ENCODE results near the gene ACSS3.

Gene ACSS3

DNA sequence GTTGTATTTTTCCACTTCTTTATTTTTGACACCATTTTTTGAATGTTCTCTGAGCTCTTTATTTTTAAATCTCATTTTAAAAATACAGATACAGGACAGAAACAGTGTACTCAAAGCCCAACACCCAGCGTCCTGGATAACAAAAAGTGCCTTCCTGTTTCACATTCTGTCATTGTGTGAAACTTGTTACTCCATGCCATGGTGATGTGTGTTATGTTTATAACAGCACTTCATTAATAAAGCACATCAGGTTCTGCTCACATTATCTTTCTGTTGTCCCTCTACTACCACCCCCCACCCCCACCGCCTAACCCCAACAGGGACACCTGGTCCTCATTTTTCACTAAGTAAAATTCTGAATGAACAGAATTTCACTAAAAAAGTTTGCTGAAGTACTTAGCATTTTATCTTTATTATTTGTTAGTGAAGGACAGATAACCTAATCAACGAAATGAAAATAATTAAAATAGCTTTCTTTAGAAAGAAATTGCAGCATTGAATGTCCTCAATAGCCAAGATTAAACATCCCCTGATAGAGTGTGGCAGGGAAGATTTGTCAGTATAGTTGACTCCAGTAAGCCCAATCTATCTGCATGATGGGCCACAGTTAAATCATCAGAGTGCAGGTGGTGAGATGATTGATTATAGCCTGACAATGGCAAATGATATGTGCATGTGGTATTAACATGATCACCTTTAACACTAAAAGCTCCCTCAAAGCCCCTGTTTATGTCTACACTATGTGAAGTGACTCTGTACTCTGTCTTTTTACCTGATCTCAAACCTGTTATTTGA is 153.9 kb downstream of the ACSS3 start:
- DNase-seq, result no peak

GRCh38 chr12:81245458-81245857 is 167.6 kb downstream of the ACSS3 start:
- no peak for DNase-seq

- no peak for DNase-seq
These were observed 168.2 kb downstream of the ACSS3 start for GRCh38 chr12:81245907-81246570.

DNA sequence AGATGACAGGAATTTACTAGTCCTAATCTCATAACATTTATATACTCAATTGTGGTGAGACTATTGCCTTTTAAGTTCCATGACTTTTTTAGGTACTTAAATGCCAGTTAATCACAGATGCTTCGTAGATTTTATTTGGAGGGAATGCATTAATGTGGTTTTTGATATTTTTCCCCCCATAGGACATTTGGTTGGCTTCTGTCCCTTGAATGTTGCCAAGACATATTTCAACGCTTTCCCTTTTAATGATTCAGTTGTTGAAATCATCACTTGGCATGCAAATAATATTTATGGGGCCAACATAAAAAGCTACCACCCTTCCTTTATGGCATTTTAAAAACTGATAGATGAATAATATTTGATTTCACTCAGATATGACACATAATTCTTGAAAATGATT is 172.1 kb downstream of the ACSS3 start:
- no peak for DNase-seq

DNA sequence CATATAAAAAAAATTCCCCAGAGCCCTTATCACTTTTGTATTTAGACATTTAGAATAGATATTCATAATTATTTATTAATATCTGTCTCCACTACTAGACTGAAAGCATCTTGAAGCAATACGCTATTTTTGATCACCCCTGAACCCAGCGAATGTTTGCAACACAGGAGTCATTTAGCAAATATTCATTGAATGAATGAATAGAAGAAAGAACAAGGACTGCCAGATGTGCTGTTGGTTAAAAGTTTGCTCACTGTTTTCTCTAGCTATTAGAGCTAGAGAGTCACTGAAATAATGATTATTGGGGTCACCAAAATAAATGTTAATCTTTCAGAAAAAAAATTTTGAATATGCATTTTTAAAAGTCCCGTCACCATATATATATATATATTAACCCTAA is 174.3 kb downstream of the ACSS3 start:
- DNase-seq, result no peak

- DNase-seq, result no peak
These were observed 175.5 kb downstream of the ACSS3 start for GRCh38 chr12:81253360-81253759.

GRCh38 chr12:81255456-81255855 is 177.6 kb downstream of the ACSS3 start:
- no peak for DNase-seq

- no peak for DNase-seq
These were observed 178.1 kb downstream of the ACSS3 start for GRCh38 chr12:81255947-81256346.

- DNase-seq, result no peak
These were observed 180.2 kb downstream of the ACSS3 start for GRCh38 chr12:81257947-81258551.

DNA sequence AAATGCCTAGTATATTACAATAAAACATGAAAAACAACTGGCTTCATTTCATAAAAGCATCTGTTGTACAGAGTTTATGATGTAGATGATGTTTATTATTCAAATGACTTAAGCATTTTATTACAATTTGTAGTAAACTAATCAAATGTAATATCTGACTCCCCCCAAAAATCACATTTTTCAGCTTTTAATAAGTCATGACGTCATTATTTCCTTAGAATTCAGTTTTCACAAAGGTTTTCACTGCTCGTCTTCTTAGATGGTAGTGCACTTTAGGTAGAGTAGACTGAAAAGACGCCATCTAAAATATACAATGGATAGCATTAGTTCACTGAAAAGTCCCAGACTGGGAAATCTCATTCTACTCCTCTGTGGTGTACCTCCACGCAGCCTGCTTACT is 181.5 kb downstream of the ACSS3 start:
- DNase-seq, result no peak

- no peak for DNase-seq
These were observed 183.8 kb downstream of the ACSS3 start for GRCh38 chr12:81261508-81262207.

- DNase-seq, result no peak
These were observed 185.2 kb downstream of the ACSS3 start for GRCh38 chr12:81263072-81263471.

GRCh38 chr12:81270385-81270784 is 192.5 kb downstream of the ACSS3 start:
- DNase-seq, result no peak

GRCh38 chr12:81274637-81275529 is 197.0 kb downstream of the ACSS3 start:
- DNase-seq, result no peak

- no peak for DNase-seq
These were observed 206.3 kb downstream of the ACSS3 start for GRCh38 chr12:81284137-81284536.

DNA sequence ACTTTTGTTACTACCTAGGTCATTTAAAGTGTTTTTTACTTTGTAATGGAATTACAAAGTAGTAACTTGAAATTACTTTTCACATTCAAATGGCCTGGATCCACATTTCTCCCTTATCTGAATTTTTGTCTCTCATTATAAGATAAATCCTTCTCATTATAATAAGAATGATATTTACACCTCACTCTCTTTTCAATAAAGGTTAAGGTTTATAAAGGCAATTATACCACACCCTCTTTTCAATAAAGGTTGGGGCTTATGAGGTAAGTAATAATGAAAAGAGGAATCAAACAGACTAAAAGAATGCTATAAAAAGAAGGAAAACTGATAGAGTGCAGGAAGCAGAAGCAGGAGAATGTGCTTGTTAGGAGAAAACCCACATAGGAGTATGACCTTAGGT is 210.8 kb downstream of the ACSS3 start:
- DNase-seq, result no peak

GRCh38 chr12:81294325-81295190 is 216.7 kb downstream of the ACSS3 start:
- DNase-seq, result no peak

- no peak for DNase-seq
These were observed 217.4 kb downstream of the ACSS3 start for GRCh38 chr12:81295251-81295650.

DNA sequence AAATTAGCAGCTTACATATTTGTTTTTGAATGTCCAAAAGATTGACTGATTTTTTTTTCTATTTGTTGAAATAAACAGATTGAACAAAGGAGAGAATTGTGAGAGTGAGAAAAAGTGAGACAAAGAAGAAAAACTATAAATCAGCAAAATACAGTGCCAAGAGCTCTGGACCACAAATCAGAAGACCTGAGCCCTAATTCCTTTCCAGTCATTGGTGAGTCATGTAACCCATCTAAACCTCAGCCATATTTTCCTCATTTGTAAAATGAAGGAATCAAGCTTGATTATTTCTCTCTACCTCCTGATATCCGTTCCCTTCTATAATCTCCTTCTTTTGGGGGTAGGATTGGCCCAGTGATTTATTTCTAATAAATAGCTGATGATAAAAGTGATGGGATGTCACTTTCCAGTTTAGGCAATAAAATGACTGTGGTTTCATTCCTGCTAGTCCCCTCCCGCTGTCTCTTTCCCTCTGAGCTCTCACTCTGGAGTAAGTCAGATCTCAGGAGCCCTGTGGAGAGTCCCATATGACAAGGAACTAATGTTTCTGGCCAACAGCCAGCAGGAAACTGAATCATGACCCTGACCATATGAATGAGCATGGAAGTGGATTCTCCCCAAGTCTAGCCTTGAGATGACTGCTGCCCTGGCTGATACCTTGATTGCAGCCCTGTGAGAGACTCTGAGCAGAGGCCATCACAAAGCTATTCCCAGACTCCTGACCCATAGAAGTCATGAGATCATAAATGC is 218.9 kb downstream of the ACSS3 start:
- DNase-seq, result no peak

GRCh38 chr12:81297601-81298000 is 219.7 kb downstream of the ACSS3 start:
- no peak for DNase-seq

- no peak for DNase-seq
These were observed 222.6 kb downstream of the ACSS3 start for GRCh38 chr12:81300454-81300853.

Measured in activated CD8-positive, alpha-beta memory T cell treated with anti-CD3 and anti-CD28 coated beads, Interleukin-2, amount 50 U/mL, for 48 hours (primary cell).